ENCODE measurements around the gene SCN2B.

Gene SCN2B

GRCh38 chr11:118132385-118133151 is 43.9 kb downstream of the SCN2B start:
- DNase-seq = no peak

- peak; percentile 41 to 64 (median 58) for DNase-seq
These were observed 46.8 kb downstream of the SCN2B start for GRCh38 chr11:118129471-118130172.

GRCh38 chr11:118128721-118129470 is 47.5 kb downstream of the SCN2B start:
- DNase-seq = peak; percentile 76 to 91 (median 86)

GRCh38 chr11:118128310-118128709 is 48.1 kb downstream of the SCN2B start:
- DNase-seq = no peak

- DNase-seq = no peak
These were observed 50.2 kb downstream of the SCN2B start for GRCh38 chr11:118126082-118126838.

- no peak for DNase-seq
These were observed 51.4 kb downstream of the SCN2B start for GRCh38 chr11:118124929-118125535.

- DNase-seq = no peak
These were observed 55.6 kb downstream of the SCN2B start for GRCh38 chr11:118120793-118121192.

GRCh38 chr11:118117790-118118601 is 58.4 kb downstream of the SCN2B start:
- DNase-seq = no peak

GRCh38 chr11:118115048-118115447 is 61.4 kb downstream of the SCN2B start:
- DNase-seq = no peak

GRCh38 chr11:118114266-118114665 is 62.2 kb downstream of the SCN2B start:
- peak in 1 of 4 experiments; percentile 22 for DNase-seq

GRCh38 chr11:118112711-118113430 is 63.6 kb downstream of the SCN2B start:
- DNase-seq = no peak
